ENCODE results near the gene NOXRED1.

GRCh38 chr14:77457522-77458248 is 34.4 kb upstream of the NOXRED1 start, which contains the start of the genes AHSA1 and VIPAS39:
- TF ChIP-seq CTCF (conservative IDR thresholded peaks at IDR 0.05; ENCODE audit: low read length) (no peak), EZH2phosphoT487 (IDR thresholded peaks at IDR 0.05; ENCODE audit: borderline replicate concordance) (no peak)

Data from Loucy (cell line).